D341Med (cell line): ENCODE measurements around the gene PSMD8.
"Not testable (repeated sequence)": the region's sequence is repeated elsewhere in the genome, so short reads cannot be mapped to it uniquely, and the experiment has no call there.

ENCODE experiments used
- DNase-seq: peaks from one replicate; pipeline ENCODE4 v3.0.0; 2012; ENCODE audit warnings: low spot score

PSMD8 gene

GRCh38 chr19:38411041-38411712 lies 36.8 kb downstream of the PSMD8 start:
- no peak for DNase-seq

GRCh38 chr19:38411898-38412297 lies 37.5 kb downstream of the PSMD8 start:
- not testable (repeated sequence) for DNase-seq

- DNase-seq, result no peak
Measured at GRCh38 chr19:38412491-38412890, 38.1 kb downstream of the PSMD8 start.

GRCh38 chr19:38412961-38413360 lies 38.6 kb downstream of the PSMD8 start:
- no peak for DNase-seq

- no peak for DNase-seq
Measured at GRCh38 chr19:38413416-38413815, 39.0 kb downstream of the PSMD8 start.

GRCh38 chr19:38417146-38417543 lies 42.8 kb downstream of the PSMD8 start:
- no peak for DNase-seq

- no peak for DNase-seq
Measured at GRCh38 chr19:38417544-38418506, 43.5 kb downstream of the PSMD8 start.

GRCh38 chr19:38420935-38421334 lies 46.6 kb downstream of the PSMD8 start:
- DNase-seq, result no peak

- no peak for DNase-seq
Measured at GRCh38 chr19:38421856-38422255, 47.5 kb downstream of the PSMD8 start.

DNA sequence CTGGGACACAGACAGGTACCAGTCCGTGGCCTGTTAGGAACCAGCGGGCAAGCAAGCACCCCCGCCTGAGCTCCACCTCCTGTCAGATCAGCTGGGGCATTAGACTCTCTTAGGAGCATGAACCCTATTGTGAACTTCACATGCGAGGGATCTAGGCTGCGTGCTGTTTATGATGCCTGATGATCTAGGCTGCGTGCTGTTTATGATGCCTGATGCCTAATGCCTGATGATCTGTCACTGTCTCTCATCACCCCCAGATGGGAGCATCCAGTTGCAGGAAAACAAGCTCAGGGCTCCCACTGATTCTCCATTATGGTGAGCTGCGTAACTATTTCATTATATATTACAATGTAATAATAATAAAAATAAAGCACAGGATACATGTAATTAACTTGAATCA lies 48.1 kb downstream of the PSMD8 start:
- no peak for DNase-seq

GRCh38 chr19:38424272-38424671 lies 49.9 kb downstream of the PSMD8 start:
- no peak for DNase-seq

- no peak for DNase-seq
Measured at GRCh38 chr19:38425222-38425809, 50.9 kb downstream of the PSMD8 start.

DNA sequence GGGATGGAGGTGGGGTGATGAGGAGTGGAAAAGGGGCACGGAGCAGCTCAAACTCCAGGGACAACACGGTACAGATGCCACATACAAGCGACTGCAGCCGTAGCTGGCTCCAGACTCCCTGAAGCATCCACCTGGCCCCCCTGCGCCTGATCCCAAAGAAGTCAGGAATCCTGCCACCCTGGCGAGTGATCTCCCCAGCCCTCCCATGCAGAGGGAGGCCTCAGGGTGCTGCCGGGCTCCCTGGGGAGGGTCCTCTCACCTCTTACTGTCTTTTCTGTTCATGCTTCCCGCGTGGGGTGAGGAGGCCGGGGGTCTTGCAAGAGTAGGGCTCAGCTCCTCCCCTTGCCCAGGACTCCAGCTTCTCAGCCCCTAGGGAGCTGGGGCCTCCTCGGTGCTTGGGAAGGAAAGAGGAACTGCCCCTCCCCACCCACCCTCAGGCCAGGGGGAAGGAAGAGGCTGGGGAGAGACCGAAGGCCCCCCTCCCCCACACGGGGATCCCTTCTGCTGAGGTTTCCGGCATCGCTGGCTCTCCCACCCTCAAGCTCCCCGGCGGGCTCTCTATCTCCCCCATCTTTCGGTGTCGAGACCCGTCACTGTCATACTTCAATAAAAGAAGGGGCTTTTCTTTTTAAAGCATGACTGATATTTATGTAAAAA lies 51.6 kb downstream of the PSMD8 start, which contains the start of gene RASGRP4:
TSS of gene RASGRP4 (minus strand) at position 410 of the 657 bp plus-strand sequence. CDS start at position 282, 128 bp downstream.
- DNase-seq, result no peak

DNA sequence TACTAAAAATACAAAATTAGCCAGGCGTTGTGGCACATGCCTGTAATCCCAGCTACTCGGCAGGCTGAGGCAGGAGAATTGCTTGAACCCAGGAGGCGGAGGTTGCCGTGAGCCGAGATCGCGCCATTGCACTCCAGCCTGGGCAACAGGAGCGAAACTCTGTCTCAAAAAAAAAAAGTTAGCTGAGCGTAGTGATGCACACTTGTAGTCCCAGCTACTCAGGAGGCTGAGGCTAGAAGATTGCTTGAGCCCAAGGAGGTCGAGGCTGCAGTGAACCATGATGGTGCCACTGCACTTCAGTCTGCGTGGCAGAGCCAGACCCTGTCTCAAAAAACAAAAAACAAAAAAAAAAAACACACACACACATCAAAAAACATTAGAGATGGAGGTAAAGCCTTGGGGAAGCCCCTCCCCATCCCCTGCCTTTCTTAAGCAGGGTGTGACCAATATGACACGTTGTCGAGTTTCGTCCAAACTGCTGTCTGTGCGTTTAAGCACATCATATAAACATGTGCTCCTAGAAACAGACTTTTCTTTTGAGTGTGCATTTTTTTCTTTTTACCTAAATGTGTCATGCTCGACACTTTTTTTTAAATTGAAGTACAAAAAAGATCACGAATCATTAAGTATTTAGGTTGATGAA lies 52.8 kb downstream of the PSMD8 start:
- not testable (repeated sequence) for DNase-seq

- no peak for DNase-seq
Measured at GRCh38 chr19:38429055-38429810, 54.9 kb downstream of the PSMD8 start.

- DNase-seq, result no peak
Measured at GRCh38 chr19:38429811-38430156, 55.4 kb downstream of the PSMD8 start.

DNA sequence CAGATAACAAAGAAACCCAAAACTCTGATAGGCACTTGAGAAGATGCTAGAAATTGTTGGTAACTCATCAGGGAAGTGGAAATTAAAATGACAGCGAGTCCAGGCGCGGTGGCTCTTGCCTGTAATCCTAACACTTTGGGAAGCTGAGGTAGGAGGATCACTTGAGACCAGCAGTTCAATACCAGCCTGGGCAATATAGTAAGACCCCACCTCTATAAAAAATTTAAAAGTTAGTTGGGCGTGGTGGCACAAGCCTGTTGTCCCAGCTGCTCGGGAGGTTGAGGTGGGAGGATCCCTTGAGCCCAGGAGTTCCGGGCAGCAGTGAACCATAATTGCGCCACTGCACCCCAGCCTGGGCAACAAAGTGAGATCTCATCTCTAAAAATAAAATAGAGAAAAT lies 56.6 kb downstream of the PSMD8 start:
- DNase-seq, result no peak

GRCh38 chr19:38433268-38433733 lies 58.9 kb downstream of the PSMD8 start, which contains the start of gene RYR1:
TSS of gene RYR1 (plus strand) at chr19:38433691. CDS start at chr19:38433830, 139 bp downstream.
- no peak for DNase-seq
